ENCODE measurements around the gene SLC4A3. TPM values are rescaled to one million over a fixed set of nuclear protein-coding genes. Genes with fewer than 3 reads are reported as not detected.
A peak's percentile ranks its signal among the peaks of the same experiment; 100 is the strongest.

Gene SLC4A3
- polyA plus RNA-seq, 1 donor (not counting 4 experiments of a cell fraction or from before 2014, with no cell fraction given): 6.2 TPM

DNA sequence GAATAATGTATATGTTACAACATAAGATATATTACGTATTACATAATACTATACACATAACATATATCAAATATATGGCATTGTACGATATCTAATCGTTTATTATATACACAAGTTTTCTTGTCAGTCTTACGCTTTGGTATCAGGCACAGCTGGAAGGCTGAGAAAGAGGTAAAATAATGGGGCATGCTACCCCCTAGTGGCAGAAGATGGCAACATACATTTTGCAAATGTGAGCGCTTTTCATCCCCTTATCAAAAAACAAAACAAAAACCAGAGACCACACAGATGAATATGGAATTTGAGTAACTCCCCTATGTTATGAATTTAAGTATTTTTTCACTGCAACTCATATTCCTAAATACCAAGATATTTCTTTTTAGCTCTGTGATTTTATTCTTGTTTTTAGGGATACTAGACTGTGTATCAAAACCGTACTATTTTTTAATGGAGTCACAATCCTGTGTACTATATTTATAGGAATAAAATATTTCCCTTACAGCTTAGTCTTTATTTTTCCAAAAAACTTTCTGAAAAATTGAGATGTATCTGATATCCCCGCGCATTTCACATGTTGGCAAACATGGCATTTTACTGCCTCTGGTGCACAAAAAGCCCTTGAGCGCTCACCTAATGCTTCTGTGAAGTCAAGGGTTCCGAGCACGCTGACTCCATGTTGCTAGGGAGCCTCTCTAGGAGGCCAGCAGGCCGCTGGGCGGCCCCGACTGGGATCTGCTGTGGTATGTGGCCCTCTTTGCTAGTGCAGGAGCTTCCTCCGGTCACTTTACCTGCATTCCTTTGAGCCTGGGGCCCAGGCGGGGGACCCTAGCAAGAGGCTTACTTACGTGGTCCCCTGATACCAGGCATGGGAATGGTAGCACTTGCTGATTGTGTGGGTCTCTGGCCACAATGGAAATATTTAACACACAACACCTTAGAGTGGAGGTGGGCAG lies 62.5 kb downstream of the SLC4A3 start:
- peaks cover 38% of the 10 kb centered on the region for H3K4me1 ChIP-seq (ENCODE audit: control insufficient read depth, extremely low read depth, insufficient read depth, low read length)
- H3K9me3 ChIP-seq (ENCODE audit: control insufficient read depth, low read depth, low read length): no peaks in the 10 kb centered on the region
- no peaks in the 10 kb centered on the region for H3K9me1 ChIP-seq (ENCODE audit: control insufficient read depth, extremely low read depth, insufficient read depth, low read length)
- H2AFZ ChIP-seq (ENCODE audit: control insufficient read depth, low read length): no peak overlapping the region
- no peaks in the 10 kb centered on the region for H4K20me1 ChIP-seq (ENCODE audit: control insufficient read depth, extremely low read depth, insufficient read depth, low read length)
- H3K27me3 ChIP-seq (ENCODE audit: control insufficient read depth, extremely low read depth, insufficient read depth, low read length): no peaks in the 10 kb centered on the region
- H3K36me3 ChIP-seq (ENCODE audit: control insufficient read depth in 2 of 2, extremely low read depth in 1 of 2, insufficient read depth in 2 of 2, low read length in 2 of 2): no peaks in the 10 kb centered on the region
- H3K4me3 ChIP-seq (ENCODE audit: control insufficient read depth in 2 of 3, extremely low read depth in 1 of 3, insufficient read depth in 2 of 3, low read depth in 1 of 3, low read length in 3 of 3): peak overlapping the region in 1 of 3 experiments; percentile 26
- H3K4me2 ChIP-seq (ENCODE audit: control insufficient read depth, extremely low read depth, insufficient read depth, low read depth, low read length): peak overlapping the region; percentile 74
- DNase-seq (ENCODE audit: low read depth, low spot score) (no peak), FAIRE-seq (peak; percentile 79)
- dilution Hi-C loops (cut with MboI; ENCODE audit: extremely low pct_ligation_motif_present, low sequenced_read_pairs): no loop called here
- H3K27ac ChIP-seq (ENCODE audit: control insufficient read depth, insufficient read depth, low read length): peak overlapping the region; percentile 99
- no peak for TF ChIP-seq EZH2 (IDR thresholded peaks at IDR 0.05; ENCODE audit: low read length)
- TF ChIP-seq, protein P1, sequence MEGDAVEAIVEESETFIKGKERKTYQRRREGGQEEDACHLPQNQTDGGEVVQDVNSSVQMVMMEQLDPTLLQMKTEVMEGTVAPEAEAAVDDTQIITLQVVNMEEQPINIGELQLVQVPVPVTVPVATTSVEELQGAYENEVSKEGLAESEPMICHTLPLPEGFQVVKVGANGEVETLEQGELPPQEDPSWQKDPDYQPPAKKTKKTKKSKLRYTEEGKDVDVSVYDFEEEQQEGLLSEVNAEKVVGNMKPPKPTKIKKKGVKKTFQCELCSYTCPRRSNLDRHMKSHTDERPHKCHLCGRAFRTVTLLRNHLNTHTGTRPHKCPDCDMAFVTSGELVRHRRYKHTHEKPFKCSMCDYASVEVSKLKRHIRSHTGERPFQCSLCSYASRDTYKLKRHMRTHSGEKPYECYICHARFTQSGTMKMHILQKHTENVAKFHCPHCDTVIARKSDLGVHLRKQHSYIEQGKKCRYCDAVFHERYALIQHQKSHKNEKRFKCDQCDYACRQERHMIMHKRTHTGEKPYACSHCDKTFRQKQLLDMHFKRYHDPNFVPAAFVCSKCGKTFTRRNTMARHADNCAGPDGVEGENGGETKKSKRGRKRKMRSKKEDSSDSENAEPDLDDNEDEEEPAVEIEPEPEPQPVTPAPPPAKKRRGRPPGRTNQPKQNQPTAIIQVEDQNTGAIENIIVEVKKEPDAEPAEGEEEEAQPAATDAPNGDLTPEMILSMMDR (optimal IDR thresholded peaks at IDR 0.05 in 1 of 3, IDR thresholded peaks at IDR 0.05 in 1 of 3, conservative IDR thresholded peaks at IDR 0.05 in 1 of 3; ENCODE audit: extremely low read depth in 1 of 3, insufficient read depth in 2 of 3, low read length in 3 of 3): peak; percentile 49 to 70 (median 56)
- H3K9ac ChIP-seq (ENCODE audit: control insufficient read depth, extremely low read depth, insufficient read depth, low read length): peak overlapping the region; percentile 80
- no peaks in the 10 kb centered on the region for H3K79me2 ChIP-seq (ENCODE audit: control insufficient read depth, insufficient read depth, low read length)

DNA sequence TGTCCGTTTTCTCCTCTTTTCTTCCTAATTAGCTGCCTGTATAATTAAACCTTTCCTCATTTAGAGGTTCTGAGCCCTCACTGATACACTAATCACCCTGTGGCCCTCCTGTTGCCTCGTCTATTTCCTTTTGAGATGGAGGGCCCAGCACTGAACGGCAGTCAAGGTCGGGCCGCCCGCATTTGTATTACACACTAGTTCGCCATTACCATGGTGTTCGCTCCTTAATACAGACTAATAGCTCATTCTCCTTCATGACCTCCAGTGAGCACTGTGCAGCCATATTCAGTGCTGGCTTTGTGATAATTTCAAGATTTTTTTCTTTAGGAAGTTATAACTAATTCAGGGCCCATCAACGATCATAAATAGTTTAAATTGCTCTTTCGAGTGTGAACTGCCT lies 64.1 kb downstream of the SLC4A3 start:
- no peaks in the 10 kb centered on the region for H4K20me1 ChIP-seq (ENCODE audit: control insufficient read depth, extremely low read depth, insufficient read depth, low read length)
- no peaks in the 10 kb centered on the region for H3K36me3 ChIP-seq (ENCODE audit: control insufficient read depth in 2 of 2, extremely low read depth in 1 of 2, insufficient read depth in 2 of 2, low read length in 2 of 2)
- no peak overlapping the region for H3K9ac ChIP-seq (ENCODE audit: control insufficient read depth, extremely low read depth, insufficient read depth, low read length)
- H3K4me3 ChIP-seq (ENCODE audit: control insufficient read depth in 2 of 3, extremely low read depth in 1 of 3, insufficient read depth in 2 of 3, low read depth in 1 of 3, low read length in 3 of 3): no peak overlapping the region
- DNase-seq (ENCODE audit: low read depth, low spot score) (no peak), FAIRE-seq (no peak)
- peaks cover 32% of the 10 kb centered on the region for H3K4me1 ChIP-seq (ENCODE audit: control insufficient read depth, extremely low read depth, insufficient read depth, low read length)
- no peak overlapping the region for H3K4me2 ChIP-seq (ENCODE audit: control insufficient read depth, extremely low read depth, insufficient read depth, low read depth, low read length)
- H3K27ac ChIP-seq (ENCODE audit: control insufficient read depth, insufficient read depth, low read length): no peak overlapping the region
- H3K9me1 ChIP-seq (ENCODE audit: control insufficient read depth, extremely low read depth, insufficient read depth, low read length): no peaks in the 10 kb centered on the region
- H3K9me3 ChIP-seq (ENCODE audit: control insufficient read depth, low read depth, low read length): no peaks in the 10 kb centered on the region
- dilution Hi-C loops (cut with MboI; ENCODE audit: extremely low pct_ligation_motif_present, low sequenced_read_pairs): no loop called here
- no peaks in the 10 kb centered on the region for H3K79me2 ChIP-seq (ENCODE audit: control insufficient read depth, insufficient read depth, low read length)
- H3K27me3 ChIP-seq (ENCODE audit: control insufficient read depth, extremely low read depth, insufficient read depth, low read length): no peaks in the 10 kb centered on the region
- TF ChIP-seq EZH2 (IDR thresholded peaks at IDR 0.05; ENCODE audit: low read length): no peak
- TF ChIP-seq, protein P1 (optimal IDR thresholded peaks at IDR 0.05 in 1 of 3, IDR thresholded peaks at IDR 0.05 in 1 of 3, conservative IDR thresholded peaks at IDR 0.05 in 1 of 3; ENCODE audit: extremely low read depth in 1 of 3, insufficient read depth in 2 of 3, low read length in 3 of 3): no peak
- no peak overlapping the region for H2AFZ ChIP-seq (ENCODE audit: control insufficient read depth, low read length)

Small RNAs within 50 kb of the gene (small RNA-seq; reads per million reads assigned to genes)
- gene RN7SKP213 (ENCODE audit: insufficient read length in 3 of 3, low read depth in 3 of 3, low replicate concordance in 1 of 3): 0 reads per million in 3 experiments

Other genes with a start within 250 kb of the SLC4A3 start
- gene DNPEP, start 239.7 kb upstream of the SLC4A3 start, polyA plus RNA-seq: 34.1 to 61.3 TPM (median 41.6 TPM) in 3 replicates
- gene DES, start 209.3 kb upstream of the SLC4A3 start, polyA plus RNA-seq: not detected in 3 replicates
- 18.8 to 36.1 TPM (median 19.0 TPM) in 3 replicates for gene SPEG, start 192.8 kb upstream of the SLC4A3 start, polyA plus RNA-seq
- gene GMPPA, start 128.7 kb upstream of the SLC4A3 start, polyA plus RNA-seq: 50.6 to 63.4 TPM (median 57.6 TPM) in 3 replicates
- not detected in 3 replicates for gene ASIC4, start 113.1 kb upstream of the SLC4A3 start, polyA plus RNA-seq
- gene CHPF, start 83.8 kb upstream of the SLC4A3 start, polyA plus RNA-seq: 24.4 to 63.7 TPM (median 50.9 TPM) in 3 replicates
- 0.81 to 1.5 TPM (median 0.82 TPM) in 3 replicates for gene TMEM198, start 83.6 kb upstream of the SLC4A3 start, polyA plus RNA-seq
- gene OBSL1, start 56.1 kb upstream of the SLC4A3 start, polyA plus RNA-seq: 9.3 to 14.8 TPM (median 12.7 TPM) in 3 replicates
- gene INHA, start 55.3 kb upstream of the SLC4A3 start, polyA plus RNA-seq: 0.18 to 0.79 TPM (median 0.20 TPM) in 3 replicates
- 10.0 to 13.5 TPM (median 13.4 TPM) in 3 replicates for gene STK11IP, start 29.8 kb upstream of the SLC4A3 start, polyA plus RNA-seq